Activated CD4-positive, alpha-beta T cell treated with anti-CD3 and anti-CD28 coated beads, Interleukin-2, amount 10 ng/mL, durations not matched to agents 7 days and 5 days (primary cell): ENCODE results near the gene ST6GAL2. TPM values are rescaled to one million over a fixed set of nuclear protein-coding genes. Genes with fewer than 3 reads are reported as not detected.

Source experiments
- CTCF ChIA-PET: fragments of 350-600 bp; sonication (Branson Sonifier 250); formaldehyde crosslinking; loops from one replicate; lab custom pipeline; 2021; ENCODE audit warnings: antibody characterized with exemption; lab: Charles Lee
- POLR2A ChIA-PET: fragments of 350-600 bp; sonication (Branson Sonifier 250); formaldehyde crosslinking; loops from one replicate; lab custom pipeline; 2021; ENCODE audit warnings: antibody characterized with exemption; lab: Charles Lee
- DNase-seq: peaks from one replicate; pipeline ENCODE4 v3.0.0-alpha.2; 2020
- H3K27ac Mint-ChIP-seq: one replicate; pipeline ENCODE4 v1.8.0; 2021; ENCODE audit warnings: mild to moderate bottlenecking, moderate library complexity, mixed read lengths
- H3K27me3 Mint-ChIP-seq: one replicate; pipeline ENCODE4 v1.8.0; 2021; ENCODE audit warnings: mixed read lengths
- H3K36me3 Mint-ChIP-seq: one replicate; pipeline ENCODE4 v1.8.0; 2021; ENCODE audit warnings: low read depth, mixed read lengths
- H3K4me1 Mint-ChIP-seq: one replicate; pipeline ENCODE4 v1.8.0; 2021; ENCODE audit warnings: mixed read lengths
- H3K4me3 Mint-ChIP-seq: one replicate; pipeline ENCODE4 v1.8.0; 2021; ENCODE audit warnings: mild to moderate bottlenecking, moderate library complexity, mixed read lengths
- H3K9me3 Mint-ChIP-seq: one replicate; pipeline ENCODE4 v1.8.0; 2021; ENCODE audit warnings: mixed read lengths
- total RNA-seq, 2 experiments: library from RNA; stranded (reverse); gene quantifications; one replicate each; pipeline ENCODE4 v1.2.3, GENCODE V29; 2021

The ST6GAL2 gene
- total RNA-seq, 2 experiments from 2014 or later = not detected

GRCh38 chr2:106792671-106793070 lies 93.3 kb downstream of the ST6GAL2 start:
- Mint-ChIP-seq H3K27ac (no peak overlapping the region), H3K36me3 (no peaks in the 10 kb centered on the region), H3K27me3 (no peaks in the 10 kb centered on the region), H3K9me3 (no peaks in the 10 kb centered on the region), H3K4me3 (no peak overlapping the region), H3K4me1 (no peaks in the 10 kb centered on the region)
- no peak for DNase-seq
- POLR2A ChIA-PET = no interaction called here
- CTCF ChIA-PET = no interaction called here

- no peaks in the 10 kb centered on the region for H3K4me1 Mint-ChIP-seq
- no peaks in the 10 kb centered on the region for H3K36me3 Mint-ChIP-seq
- DNase-seq = no peak
- ChIA-PET POLR2A (no interaction called here), CTCF (interaction anchor here (0.6 kb wide), 2 partner anchors 24 to 1923 kb away, joined by 3 to 6 read pairs; no protein-coding TSS in a partner anchor)
- H3K4me3 Mint-ChIP-seq = no peak overlapping the region
- no peak overlapping the region for H3K27ac Mint-ChIP-seq
- H3K27me3 Mint-ChIP-seq = no peaks in the 10 kb centered on the region
- H3K9me3 Mint-ChIP-seq = no peaks in the 10 kb centered on the region
Observed at GRCh38 chr2:106789185-106789584, 96.8 kb downstream of the ST6GAL2 start.

GRCh38 chr2:106782681-106783080 lies 103.3 kb downstream of the ST6GAL2 start:
- no peaks in the 10 kb centered on the region for H3K27me3 Mint-ChIP-seq
- DNase-seq = no peak
- CTCF ChIA-PET = no interaction called here
- no peak overlapping the region for H3K4me3 Mint-ChIP-seq
- no peaks in the 10 kb centered on the region for H3K9me3 Mint-ChIP-seq
- H3K27ac Mint-ChIP-seq = no peak overlapping the region
- no peaks in the 10 kb centered on the region for H3K36me3 Mint-ChIP-seq
- no peaks in the 10 kb centered on the region for H3K4me1 Mint-ChIP-seq
- POLR2A ChIA-PET = no interaction called here

DNA sequence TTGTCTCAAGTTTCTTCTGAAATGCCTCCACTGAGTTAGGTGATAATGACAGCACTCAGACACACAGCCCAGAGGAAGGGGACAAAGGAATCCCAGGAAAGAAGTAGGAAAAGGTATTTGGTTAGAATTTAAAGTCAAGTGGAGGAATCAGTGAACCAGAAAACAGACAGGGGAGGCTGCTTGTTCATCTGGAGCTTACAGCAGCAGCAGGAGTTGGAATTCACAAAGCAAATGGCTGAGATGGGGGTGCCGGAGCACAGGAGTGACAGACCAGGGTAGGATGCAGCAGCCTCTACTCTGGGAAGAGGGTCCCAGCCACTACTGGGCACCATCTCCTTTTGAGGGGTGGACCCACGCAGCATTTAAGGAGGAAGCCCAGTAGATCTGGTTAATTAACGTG lies 104.8 kb downstream of the ST6GAL2 start:
- no peak overlapping the region for H3K4me3 Mint-ChIP-seq
- H3K36me3 Mint-ChIP-seq = no peaks in the 10 kb centered on the region
- ChIA-PET POLR2A (no interaction called here), CTCF (no interaction called here)
- H3K27me3 Mint-ChIP-seq = no peaks in the 10 kb centered on the region
- no peak overlapping the region for H3K27ac Mint-ChIP-seq
- H3K4me1 Mint-ChIP-seq = no peaks in the 10 kb centered on the region
- no peaks in the 10 kb centered on the region for H3K9me3 Mint-ChIP-seq
- no peak for DNase-seq

DNA sequence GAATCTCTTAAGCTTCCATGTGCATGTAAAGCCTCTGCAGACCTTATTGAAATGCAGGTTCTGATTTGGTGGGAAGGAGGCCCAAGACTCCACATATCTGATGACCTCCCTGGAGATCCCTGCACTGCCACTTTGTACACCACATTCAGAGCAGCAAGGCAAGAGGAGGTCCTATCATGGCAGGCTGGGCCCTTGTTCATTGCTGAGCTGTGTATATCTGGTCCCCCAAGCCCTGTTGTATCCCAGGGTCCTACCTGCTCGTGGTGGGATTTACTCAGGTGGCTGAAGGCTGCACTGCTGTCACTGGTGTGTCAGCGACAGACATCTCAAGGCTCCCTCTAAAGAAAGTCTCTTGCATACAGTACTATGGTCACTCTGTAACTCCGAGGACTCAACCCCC lies 114.2 kb downstream of the ST6GAL2 start:
- ChIA-PET CTCF (no interaction called here), POLR2A (no interaction called here)
- no peaks in the 10 kb centered on the region for H3K36me3 Mint-ChIP-seq
- no peak for DNase-seq
- no peak overlapping the region for H3K4me3 Mint-ChIP-seq
- H3K27me3 Mint-ChIP-seq = no peaks in the 10 kb centered on the region
- H3K4me1 Mint-ChIP-seq = no peaks in the 10 kb centered on the region
- H3K9me3 Mint-ChIP-seq = no peaks in the 10 kb centered on the region
- H3K27ac Mint-ChIP-seq = no peak overlapping the region

- no peaks in the 10 kb centered on the region for H3K9me3 Mint-ChIP-seq
- no peaks in the 10 kb centered on the region for H3K27me3 Mint-ChIP-seq
- CTCF ChIA-PET = no interaction called here
- no peak overlapping the region for H3K27ac Mint-ChIP-seq
- H3K4me1 Mint-ChIP-seq = no peaks in the 10 kb centered on the region
- no peak overlapping the region for H3K4me3 Mint-ChIP-seq
- no peak for DNase-seq
- POLR2A ChIA-PET = no interaction called here
- no peaks in the 10 kb centered on the region for H3K36me3 Mint-ChIP-seq
Observed at GRCh38 chr2:106770986-106771385, 115.0 kb downstream of the ST6GAL2 start.

DNA sequence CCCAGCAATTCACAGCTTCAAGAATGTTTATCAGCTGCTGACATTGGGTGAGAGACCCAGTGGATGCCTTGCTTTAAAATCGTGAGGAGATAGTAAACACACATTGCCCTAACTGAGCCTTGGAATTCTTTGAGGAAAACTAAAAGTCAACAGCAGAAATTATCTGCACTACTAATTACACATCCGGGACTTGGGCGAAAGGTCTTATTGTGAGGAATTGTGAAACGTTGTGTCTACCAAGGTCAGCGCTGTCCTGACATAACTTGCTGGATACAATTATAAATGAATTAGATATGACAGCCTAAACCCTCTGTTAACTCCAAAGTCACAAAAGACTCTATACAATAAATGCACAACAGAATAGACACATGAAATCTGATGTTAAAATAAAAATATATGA lies 121.4 kb downstream of the ST6GAL2 start:
- no peaks in the 10 kb centered on the region for H3K9me3 Mint-ChIP-seq
- H3K36me3 Mint-ChIP-seq = no peaks in the 10 kb centered on the region
- no peak overlapping the region for H3K27ac Mint-ChIP-seq
- H3K4me3 Mint-ChIP-seq = no peak overlapping the region
- DNase-seq = no peak
- ChIA-PET POLR2A (no interaction called here), CTCF (no interaction called here)
- H3K4me1 Mint-ChIP-seq = no peaks in the 10 kb centered on the region
- H3K27me3 Mint-ChIP-seq = no peaks in the 10 kb centered on the region

GRCh38 chr2:106759966-106760365 lies 126.0 kb downstream of the ST6GAL2 start:
- no peak for DNase-seq
- ChIA-PET CTCF (no interaction called here), POLR2A (no interaction called here)
- H3K27me3 Mint-ChIP-seq = no peaks in the 10 kb centered on the region
- no peak overlapping the region for H3K27ac Mint-ChIP-seq
- no peaks in the 10 kb centered on the region for H3K4me1 Mint-ChIP-seq
- H3K36me3 Mint-ChIP-seq = no peaks in the 10 kb centered on the region
- H3K9me3 Mint-ChIP-seq = no peaks in the 10 kb centered on the region
- H3K4me3 Mint-ChIP-seq = no peak overlapping the region

DNA sequence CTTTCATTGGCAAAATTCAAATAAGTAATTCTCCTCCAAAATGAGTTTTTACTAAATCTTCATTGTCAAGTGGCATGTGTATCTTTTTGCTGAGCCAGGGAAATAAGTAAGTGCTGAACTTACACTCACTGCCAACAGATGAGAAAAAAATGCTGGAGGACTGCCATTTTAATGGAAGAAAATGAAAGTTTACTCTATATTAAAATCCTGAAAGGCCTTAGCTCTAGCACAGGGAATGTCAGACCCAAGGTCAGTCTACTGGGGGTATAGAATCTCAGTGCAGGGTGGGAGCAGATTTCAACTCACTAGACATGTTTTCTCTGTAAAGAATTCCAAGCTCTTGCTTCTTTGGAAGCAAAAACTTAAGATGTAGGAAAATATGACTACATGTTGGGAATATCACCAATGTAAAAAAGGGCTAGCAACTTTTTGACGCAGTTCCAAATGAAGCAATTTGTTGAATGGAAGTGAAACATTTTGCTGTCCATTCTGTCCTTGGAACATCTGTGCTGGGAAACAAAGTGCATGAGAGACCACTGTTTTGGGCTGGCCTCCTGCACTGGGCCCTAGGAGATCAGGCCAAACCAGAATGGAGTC lies 127.0 kb downstream of the ST6GAL2 start:
- Mint-ChIP-seq H3K4me1 (no peaks in the 10 kb centered on the region), H3K27ac (no peak overlapping the region), H3K4me3 (no peak overlapping the region), H3K36me3 (no peaks in the 10 kb centered on the region), H3K9me3 (no peaks in the 10 kb centered on the region), H3K27me3 (no peaks in the 10 kb centered on the region)
- CTCF ChIA-PET = no interaction called here
- POLR2A ChIA-PET = no interaction called here
- no peak for DNase-seq
